ENCODE results near the gene KRT85.

Gene KRT85

GRCh38 chr12:52364901-52365489 lies 2.3 kb downstream of the KRT85 start:
- DNase-seq: no peak

- DNase-seq: no peak
Observed at GRCh38 chr12:52364061-52364460, 3.2 kb downstream of the KRT85 start.

- no peak for DNase-seq
Observed at GRCh38 chr12:52363111-52363679, 4.1 kb downstream of the KRT85 start.

GRCh38 chr12:52362118-52362726 lies 5.1 kb downstream of the KRT85 start:
- no peak for DNase-seq

- DNase-seq: no peak
Observed at GRCh38 chr12:52361553-52361952, 5.7 kb downstream of the KRT85 start.

GRCh38 chr12:52360663-52361271 lies 6.5 kb downstream of the KRT85 start:
- DNase-seq: no peak

GRCh38 chr12:52360106-52360662 lies 7.1 kb downstream of the KRT85 start:
- DNase-seq: no peak

- DNase-seq: no peak
Observed at GRCh38 chr12:52359621-52360061, 7.6 kb downstream of the KRT85 start.

- no peak for DNase-seq
Observed at GRCh38 chr12:52358575-52359350, 8.5 kb downstream of the KRT85 start.

GRCh38 chr12:52356762-52357580 lies 10.3 kb downstream of the KRT85 start:
- no peak for DNase-seq

- no peak for DNase-seq
Observed at GRCh38 chr12:52356031-52356761, 11.1 kb downstream of the KRT85 start.

GRCh38 chr12:52355176-52355575 lies 12.1 kb downstream of the KRT85 start:
- DNase-seq: no peak

GRCh38 chr12:52354200-52354599 lies 13.1 kb downstream of the KRT85 start:
- DNase-seq: no peak

GRCh38 chr12:52353766-52354165 lies 13.5 kb downstream of the KRT85 start:
- DNase-seq: no peak

GRCh38 chr12:52352951-52353350 lies 14.3 kb downstream of the KRT85 start:
- no peak for DNase-seq

- DNase-seq: no peak
Observed at GRCh38 chr12:52351196-52352059, 15.9 kb downstream of the KRT85 start.

- DNase-seq: no peak
Observed at GRCh38 chr12:52350786-52351185, 16.5 kb downstream of the KRT85 start.

- no peak for DNase-seq
Observed at GRCh38 chr12:52350021-52350620, 17.2 kb downstream of the KRT85 start.

GRCh38 chr12:52349196-52349595 lies 18.1 kb downstream of the KRT85 start:
- DNase-seq: no peak
